C1 segment of cervical spinal cord (tissue), 14 donors: ENCODE results near the gene PPP2R2D.

Experiments
- DNase-seq, 14 donors: peaks; one replicate each; lab custom pipeline; 2025; lab: John Stamatoyannopoulos, UW

The PPP2R2D gene

DNA sequence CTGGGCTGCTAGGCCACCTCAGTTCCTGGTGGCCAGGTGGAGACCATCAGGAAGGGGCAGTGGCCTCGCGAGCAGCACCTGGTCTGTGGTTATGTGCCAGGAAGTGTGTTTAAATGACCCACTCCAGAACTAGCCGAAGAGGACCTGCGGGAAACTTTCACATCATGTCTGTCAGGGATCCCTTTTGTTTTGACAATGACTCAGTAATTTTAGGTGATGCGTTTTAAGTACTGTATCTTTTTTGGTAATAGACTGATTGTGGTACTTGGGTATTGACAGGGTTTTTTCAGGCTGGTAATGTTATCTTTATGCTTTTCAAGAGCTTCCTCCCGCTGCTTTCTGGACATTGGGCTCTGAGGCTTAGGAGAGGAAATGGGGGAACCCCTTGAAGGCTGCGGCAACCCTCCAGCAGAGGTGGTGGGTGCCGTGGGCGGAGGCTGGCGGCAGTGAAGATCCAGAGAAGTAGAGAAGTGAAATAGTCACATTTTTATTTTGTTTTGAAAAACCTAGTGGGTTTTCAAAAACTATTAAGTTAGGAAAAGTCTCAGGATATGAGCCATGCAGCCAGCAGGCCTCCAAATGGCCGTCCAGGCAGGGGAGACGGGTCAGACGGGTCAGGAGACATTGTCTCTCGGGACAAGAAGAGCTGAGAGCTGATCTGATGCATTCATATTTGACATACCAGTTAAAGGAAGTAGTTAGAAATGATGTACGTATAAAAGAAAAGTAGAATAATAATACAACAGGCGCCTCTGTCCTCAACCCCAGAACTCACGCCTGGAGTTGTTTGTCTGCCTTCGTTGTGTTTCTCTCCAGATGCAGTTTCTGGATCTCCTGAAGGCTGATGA lies 27.7 kb downstream of the PPP2R2D start:
- DNase-seq: no peak

DNA sequence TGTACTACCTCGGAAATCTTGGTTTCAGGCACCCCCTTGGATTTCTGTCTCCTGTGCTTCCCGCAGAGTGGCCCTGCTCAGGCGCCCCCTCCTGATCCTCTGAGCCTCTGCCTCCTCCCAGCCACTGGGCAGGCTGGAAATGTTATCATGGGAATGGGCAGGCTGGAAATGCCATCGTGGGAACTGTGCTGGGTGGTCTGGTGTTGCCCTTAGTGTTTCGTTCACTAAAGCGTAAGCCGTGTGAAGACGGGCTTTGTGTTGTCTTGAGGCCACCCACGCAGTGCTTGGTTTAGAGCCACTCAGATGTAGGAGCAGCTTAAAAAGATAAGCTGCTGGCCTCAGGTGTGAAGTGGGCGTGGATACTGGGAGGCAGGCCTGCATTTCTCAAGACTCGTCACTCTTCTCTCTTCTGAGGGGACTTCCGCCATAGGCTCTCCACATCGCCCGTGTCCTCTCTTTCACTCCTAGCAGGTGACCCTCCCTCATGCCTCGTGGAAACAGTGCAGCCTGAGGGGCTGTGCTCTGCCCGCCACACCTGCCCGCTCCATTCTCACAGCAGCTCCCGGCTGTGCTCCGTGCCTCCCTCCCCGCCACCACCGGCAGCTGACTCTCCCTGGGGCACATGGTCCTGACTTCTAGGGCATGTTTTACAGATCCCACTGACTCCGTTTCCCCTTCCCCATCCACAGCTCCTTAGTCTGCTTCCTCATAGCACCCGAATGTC lies 28.5 kb downstream of the PPP2R2D start:
- no peak for DNase-seq

DNA sequence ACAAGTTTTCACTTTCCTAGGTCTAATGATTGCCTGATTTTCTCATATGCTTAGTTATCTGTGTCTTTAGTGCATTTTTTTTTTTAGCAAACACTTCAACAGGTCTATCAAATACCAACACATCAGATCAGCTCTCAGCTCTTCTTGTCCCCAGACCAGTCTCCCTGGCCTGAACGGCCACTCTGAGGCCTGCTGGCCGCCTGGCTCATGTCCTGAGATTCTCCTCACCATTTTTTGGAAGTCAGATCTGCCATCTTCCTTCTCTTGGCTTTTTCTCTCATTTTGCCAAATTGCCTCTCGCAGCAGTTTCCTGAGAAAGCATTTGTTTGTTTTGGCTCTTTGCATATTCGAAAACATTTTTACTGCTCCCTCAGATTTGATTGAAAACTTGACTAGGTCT lies 29.3 kb downstream of the PPP2R2D start:
- peak in 1 of 14 donors; percentile 68 for DNase-seq

DNA sequence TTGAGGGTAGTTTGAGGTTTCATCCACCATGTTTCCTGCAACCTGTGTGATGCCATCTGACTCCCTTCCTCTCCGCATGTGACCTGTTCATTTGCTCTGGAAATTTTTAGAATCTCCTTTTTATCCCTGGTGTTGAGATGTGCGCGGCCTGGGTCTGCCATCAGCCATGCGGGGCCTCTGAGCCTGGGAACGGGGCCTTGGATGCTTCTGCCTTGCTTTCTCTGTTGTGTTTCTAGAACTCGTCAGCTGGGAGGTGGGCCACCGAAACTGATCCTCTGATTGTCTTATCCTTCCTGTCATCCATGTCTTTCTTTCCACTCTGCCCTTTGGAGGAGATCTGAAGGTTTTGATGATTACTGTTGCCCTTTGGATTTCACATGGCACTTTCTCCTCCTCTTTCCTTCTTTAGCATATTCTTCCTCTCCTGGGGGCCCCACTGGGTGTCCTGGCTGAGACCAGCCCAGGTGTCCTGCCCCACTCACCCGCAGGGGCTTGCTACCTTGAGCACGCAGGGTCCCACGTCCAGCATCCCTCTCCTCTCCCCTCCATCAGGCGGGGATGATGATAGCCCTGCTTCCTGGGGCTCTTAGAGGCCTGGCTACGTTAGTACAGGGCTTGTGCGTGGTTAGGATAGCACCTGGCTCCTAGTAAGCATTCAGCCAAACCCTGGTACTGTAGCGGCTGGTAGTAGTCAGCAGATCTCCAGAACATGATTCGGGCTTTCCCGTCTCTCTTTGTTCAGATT lies 29.9 kb downstream of the PPP2R2D start:
- peak in 1 of 14 donors; percentile 46 for DNase-seq

DNA sequence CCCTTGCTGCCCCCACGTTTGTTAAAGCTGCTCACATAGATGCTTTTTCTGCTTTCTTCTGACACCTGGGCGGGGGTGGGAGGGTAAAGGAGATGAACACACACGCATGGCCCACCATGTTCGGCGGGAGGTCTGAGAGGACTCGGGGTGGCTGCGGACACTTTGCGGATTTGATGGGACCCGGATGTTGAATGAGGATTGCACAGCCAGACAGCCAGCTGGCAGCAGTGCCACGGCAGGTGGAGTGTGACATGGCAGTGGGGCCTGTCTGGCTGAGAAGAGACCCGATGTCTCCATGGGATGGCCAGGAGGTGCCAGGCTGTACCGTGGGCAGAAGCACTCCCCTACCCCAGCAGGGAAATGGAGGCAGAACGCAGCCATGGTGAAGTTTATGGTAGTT lies 31.2 kb downstream of the PPP2R2D start:
- peak in 1 of 14 donors; percentile 64 for DNase-seq

DNA sequence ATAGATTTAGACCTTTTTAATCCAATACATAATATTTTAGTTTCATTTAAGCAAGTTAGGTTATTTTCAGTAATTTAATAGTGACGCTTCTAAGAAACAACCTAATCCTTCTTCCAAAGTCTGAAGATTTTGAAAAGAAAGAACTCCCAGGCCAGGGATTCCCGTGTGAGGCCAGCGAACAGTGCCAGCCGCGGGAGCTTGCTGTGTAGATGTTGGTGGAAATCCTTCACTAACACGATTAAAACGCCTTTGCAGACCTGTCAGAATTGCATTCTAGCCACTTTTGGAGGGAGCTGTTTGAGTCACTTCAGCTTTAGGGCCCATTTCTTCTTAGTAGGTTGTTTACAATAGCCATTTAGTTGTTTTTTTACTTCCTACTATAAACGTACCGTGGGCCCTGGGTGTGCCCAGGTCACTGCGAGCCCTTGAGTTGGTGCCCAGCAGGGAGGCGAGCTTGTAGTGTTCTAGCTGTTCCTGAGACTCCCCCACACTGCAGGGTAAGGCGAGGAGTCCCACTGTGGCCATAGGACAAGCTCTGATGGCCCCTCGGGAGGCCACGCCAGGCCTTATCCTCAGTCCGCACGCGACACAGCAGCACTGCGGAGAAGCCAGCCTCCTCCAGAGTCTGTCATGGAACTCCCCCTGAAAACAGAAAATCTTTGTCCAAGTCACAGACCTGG lies 32.3 kb downstream of the PPP2R2D start:
- no peak for DNase-seq

DNA sequence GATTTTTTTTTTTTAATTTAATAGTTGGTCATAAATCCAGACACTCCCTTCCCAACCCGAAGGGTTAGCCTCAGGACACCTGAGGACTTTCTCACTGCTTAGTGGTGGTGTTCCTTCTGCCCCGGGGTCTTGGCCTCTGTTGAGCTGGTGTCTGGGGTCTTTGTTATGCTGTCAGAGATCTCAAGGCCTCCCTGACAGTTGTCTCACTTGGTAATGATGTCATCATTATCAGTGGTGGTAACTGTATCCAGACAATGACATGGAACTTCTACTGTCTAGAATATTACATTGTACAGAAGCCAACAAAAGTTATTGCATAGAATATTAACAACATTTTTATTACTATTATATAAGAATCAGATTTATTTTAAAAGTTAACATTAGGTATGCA lies 32.9 kb downstream of the PPP2R2D start:
- no peak for DNase-seq

DNA sequence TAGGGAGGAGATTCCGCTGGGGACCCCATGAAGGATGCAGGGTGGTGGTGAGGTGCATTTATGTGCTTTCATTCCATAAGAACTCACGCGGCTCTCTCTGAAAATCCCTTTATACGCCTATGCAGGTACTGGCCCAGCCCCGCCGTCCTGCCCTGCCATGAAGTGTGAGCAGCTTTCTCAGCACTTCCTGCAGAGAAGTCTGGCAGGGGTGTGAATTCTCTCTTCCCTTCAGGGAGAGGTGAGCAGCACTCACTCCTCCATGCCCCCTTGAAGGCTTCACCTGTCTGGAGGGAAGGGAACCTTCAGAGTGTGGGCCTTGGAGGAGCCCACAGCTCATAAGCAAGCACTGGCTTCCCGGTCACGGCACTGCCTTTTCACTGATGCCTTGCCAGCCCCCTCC lies 34.0 kb downstream of the PPP2R2D start:
- DNase-seq: peak in 1 of 14 donors; percentile 22

DNA sequence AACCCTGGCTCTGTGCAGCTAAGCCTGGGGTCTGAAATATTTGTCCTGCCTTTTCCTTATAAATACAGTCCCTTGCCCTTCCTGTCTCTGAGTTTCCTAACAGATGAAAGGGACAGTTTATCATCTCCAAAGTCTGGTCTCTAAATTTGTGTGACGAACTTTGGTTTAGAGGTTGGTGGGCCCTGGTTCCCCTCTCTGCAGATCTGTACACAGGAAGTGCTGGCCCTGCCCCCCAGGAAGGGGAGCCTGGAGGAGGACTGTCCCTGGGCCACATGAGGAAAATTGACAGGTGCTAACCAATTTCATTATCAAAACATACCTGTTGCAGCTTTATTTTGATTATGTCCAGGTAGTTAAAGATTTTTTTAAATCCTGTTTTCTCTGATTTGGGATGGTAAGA lies 34.5 kb downstream of the PPP2R2D start:
- DNase-seq: no peak

DNA sequence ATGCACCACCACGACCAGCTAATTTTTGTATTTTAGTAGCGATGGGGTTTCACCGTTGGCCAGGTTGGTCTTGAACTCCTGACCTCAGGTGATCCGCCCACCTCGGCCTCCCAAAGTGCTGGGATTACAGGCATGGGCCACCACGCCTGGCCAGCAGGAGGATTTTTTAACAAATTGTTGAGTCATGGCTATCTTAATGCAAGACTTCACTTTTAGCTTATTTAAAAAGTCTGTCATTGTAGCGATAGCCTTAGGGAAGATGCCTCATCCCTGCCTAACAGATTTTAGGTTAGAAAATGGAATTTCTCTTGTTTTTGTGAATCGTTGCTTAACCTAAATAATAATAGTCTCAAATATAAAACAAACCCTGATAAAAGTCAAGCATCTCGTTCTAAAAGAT lies 35.5 kb downstream of the PPP2R2D start:
- no peak for DNase-seq

DNA sequence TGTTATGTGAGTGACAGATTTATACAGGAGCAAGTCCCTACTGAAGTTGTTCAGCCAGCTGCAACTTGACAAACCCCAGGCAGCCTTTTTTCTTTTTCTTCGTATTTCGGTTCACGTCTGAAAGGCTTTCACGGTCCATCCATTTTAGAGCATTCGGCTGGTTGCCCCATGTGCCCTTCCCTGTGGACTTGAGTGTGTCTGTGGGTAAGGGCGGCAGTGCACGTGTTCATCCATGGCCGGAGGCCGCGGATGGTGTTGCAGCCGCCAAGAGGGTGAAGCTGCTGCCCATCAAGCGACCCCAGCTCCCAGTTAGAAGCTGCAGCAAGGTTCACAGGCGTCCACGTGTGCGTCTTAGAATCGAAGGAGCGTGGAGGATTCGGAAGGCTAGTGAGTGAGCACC lies 35.9 kb downstream of the PPP2R2D start:
- DNase-seq: no peak

DNA sequence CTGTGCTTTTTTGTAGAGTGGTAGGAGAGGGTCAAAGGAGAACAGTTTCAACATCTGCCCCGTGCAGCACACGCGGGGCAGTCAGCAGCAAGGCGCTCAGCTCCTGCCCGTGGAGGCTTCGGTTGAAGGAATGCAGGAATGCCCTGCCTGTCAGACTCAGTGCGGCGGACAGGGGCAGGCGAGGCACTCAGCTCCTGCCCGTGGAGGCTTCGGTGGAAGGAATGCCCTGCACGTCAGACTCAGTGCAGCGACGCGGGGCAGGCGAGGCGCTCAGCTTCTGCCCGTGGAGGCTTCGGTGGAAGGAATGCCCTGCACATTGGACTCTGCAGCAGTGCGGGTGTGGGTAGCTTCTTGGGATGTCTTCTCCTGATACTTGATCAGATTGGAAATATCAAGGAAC lies 37.0 kb downstream of the PPP2R2D start:
- no peak for DNase-seq

DNA sequence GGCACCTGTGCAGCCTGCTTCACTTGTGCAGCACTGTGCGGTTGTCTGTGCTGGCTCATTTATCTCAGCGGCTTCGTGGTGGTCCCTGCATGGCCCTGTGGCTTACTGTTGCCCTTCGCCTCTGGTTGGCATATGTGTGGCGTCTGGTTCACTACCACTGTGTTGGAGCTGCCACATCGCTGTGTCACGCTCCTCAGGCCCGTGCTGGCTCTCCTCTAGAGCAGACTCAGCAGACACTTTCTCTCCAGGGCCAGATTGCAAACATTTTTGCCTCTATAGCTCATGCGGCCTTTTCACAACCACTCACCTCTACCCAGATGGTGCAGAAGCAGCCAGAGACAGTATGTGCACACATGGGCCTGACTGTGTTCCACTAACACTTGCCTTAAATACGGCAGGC lies 37.9 kb downstream of the PPP2R2D start:
- peak in 1 of 14 donors; percentile 77 for DNase-seq

DNA sequence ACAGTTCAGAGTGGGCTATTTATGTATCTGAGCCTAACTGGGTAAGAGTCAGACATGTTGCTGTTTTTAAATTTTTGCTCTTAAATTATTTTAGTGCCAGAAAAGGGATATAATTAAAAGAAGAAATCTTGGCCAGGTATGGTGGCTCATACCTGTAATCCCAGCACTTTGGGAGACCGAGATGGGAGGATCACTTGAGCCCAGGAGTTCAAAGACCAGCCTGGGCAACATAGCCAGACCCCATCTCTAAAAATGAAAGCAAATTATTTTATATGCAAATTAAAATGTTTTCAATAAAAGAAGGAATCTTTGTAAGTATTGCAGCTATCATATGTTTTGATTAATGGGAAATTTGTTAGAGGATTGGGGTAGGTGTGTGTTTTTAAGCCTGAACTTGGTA lies 41.6 kb downstream of the PPP2R2D start:
- DNase-seq: no peak

DNA sequence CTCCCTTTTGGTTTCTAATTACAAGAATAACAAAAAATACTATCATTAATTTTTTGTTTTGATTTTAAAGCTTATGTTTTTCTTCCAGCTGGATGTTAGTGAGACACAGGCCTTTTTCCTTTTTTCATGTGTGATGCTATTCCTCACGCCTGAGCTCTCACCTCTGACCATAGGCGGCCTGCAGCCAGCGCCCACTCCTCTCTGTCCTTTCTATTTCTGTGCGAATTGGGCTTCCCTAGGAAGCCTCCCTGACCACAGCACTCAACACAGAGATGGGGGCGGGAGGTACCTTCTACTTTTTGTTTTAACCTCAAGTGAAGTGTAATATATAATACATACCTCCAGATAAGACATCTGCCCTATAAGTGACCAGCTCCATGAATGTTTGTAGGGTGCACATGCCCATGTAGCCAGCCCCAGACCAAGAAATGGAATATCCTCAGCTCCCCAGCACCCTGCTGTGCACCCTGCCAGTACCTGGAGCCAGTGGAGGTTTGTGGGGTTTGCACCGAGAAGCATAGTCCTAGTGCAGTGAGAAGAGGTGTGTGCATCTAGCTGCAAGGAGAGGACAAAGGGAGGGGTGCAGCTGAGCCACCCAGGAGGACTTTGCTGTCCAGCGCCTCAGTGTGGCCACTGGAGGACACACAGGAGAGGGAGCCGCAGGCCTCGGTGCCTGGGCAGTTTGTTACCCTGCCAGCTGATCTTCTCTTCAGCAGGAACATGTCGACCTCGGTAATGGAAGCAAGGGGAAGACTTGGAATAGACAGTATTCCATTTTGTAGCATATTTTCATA lies 42.4 kb downstream of the PPP2R2D start:
- peak in 2 of 14 donors; percentile 5 to 58 for DNase-seq

DNA sequence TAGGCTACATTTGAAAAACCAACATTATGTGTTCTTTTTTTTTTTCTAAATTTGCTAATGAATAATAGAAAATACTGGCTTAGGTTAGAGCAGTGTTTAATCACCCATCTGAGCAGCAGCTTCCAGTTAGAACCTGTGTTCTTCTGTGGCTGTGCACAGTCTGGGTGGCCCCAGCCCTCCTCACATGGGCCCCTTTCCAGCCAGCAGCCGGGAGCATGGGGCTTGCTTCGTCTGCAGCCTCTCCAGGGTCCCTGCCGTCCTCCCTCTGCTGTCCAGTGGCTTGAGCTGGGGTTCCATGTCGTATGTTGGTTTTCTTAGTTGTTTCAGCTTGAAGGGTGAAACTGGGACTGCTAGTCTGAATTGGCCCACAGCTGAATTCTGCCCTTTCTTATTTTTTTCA lies 43.6 kb downstream of the PPP2R2D start:
- no peak for DNase-seq

DNA sequence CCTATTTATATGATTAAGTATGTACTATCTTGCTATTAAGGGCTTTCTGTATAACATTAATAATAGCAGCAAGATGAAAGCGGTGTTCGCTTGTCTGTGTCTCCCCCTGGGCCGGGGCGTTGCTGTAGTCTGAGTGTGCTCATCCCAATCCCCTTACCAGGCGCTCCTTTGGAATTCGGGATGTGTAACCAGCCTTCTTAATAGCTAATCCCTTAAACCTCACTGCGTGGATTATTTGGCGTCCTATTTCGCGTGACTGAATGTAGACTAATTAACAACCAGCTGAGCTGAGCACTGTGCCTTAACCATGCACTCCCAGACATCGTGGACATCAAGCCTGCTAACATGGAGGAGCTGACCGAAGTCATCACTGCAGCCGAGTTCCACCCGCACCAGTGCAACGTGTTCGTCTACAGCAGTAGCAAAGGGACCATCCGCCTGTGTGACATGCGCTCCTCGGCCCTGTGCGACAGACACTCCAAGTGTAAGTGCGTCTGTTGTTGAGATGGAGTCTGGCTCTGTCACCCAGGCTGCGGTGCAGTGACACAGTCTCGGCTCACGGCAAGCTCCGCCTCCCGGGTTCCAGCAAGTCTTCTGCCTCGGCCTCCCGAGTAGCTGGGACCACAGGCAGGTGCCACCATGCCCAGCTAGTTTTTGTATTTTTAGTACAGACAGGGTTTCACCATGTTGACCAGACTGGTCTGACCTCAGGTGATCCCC lies 44.3 kb downstream of the PPP2R2D start:
- no peak for DNase-seq

DNA sequence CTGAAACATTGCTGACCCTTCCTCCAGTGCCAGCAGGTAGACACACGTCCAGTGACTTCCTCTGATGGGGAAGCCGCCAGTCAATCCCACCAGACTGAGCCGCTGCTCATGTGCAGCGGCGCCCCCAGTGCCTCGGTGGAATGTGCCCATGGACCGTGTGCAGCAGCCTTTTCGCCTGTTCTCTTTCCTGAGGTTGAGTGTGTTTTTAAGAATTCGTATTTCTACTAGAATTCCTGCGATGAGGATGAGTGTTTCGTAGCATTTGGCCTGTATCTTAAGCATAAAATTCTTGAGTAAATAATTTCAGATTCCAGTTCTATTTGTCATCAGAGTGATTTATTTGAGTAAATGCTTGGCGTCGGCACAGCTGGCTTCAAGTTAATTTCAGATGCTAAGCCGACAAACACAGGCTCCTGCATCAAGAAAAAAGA lies 45.5 kb downstream of the PPP2R2D start:
- DNase-seq: no peak

DNA sequence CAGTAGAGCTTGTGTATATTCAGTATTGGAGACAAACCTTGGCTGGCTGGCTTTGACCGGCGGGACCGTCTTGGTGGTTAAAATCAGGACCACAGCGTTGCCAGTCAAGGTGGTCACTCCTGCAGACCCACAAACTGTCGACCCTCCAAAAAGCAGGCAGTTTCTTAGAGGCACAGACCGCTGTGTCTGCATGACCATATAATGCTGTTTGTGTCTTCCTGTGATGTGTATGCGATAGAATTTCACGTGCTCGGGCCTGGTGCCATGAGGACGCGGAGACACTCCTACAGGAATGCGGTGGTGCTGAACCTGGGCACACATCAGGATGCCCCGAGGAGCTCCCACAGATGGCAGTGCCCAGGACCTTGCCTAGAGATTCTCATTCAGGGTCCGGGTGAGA lies 46.1 kb downstream of the PPP2R2D start:
- DNase-seq: no peak

DNA sequence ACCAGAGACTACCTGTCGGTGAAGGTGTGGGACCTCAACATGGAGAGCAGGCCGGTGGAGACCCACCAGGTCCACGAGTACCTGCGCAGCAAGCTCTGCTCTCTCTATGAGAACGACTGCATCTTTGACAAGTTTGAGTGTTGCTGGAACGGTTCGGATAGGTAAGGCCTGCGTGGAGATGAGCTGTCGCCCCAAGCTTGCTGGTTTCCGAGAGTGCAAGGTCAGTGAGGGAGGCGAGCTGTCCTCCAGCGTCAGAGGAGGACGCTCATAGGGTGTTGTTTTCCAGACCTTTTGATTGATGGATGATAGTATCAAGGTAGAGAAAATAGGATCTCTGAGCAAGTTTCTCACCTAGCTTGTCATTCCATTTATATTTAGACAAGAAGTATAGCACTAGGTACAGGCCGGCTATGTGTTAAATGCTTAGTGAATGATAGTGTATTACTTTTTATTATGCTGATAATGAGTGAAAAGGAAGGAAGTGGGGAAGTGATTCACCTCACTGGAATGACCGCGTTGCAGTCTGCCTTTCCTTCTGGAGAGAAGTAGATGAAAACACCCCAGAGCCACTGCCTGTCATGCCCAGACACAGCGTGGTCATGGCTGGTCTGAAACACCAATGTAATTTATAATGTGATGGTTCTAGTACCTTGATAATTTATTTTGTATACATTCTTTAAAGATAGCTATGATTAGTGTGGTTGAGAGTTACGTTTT lies 47.0 kb downstream of the PPP2R2D start:
- no peak for DNase-seq
